Peyer's patch (tissue), 4 donors: Measurements from ENCODE around the gene SELE. TPM values are rescaled to one million over a fixed set of nuclear protein-coding genes. Genes with fewer than 3 reads are reported as not detected.

Experiments
- DNase-seq, 3 donors: peaks; one replicate each; pipeline ENCODE4 v3.0.0-alpha.2; 2017 to 2019
- H3K27ac ChIP-seq, 4 donors: fragments of 200-600 bp; sonication (generic); one replicate each; pipeline ENCODE4 v1.5.1; 2016 to 2019
- H3K27me3 ChIP-seq, 2 donors: fragments of 200-600 bp; sonication (generic); one replicate each; pipeline ENCODE4 v1.5.1; 2019
- H3K36me3 ChIP-seq, 3 donors: fragments of 200-600 bp; sonication (generic); one replicate each; pipeline ENCODE4 v1.5.1; 2016 to 2019
- H3K4me1 ChIP-seq, 4 donors: fragments of 200-600 bp; sonication (generic); one replicate each; pipeline ENCODE4 v1.5.1; 2016 to 2019
- H3K4me3 ChIP-seq, 4 donors: fragments of 200-600 bp; sonication (generic); 1 replicate in 3 of 4; 2 replicates in 1 of 4; pipeline ENCODE4 v1.5.1; 2016 to 2019; ENCODE audit warnings: mild to moderate bottlenecking in 1 of 4
- H3K9me3 ChIP-seq, 4 donors: fragments of 200-600 bp; sonication (generic); one replicate each; pipeline ENCODE4 v1.5.1; 2016 to 2019; ENCODE audit warnings: mild to moderate bottlenecking in 1 of 4
- CTCF ChIP-seq, 6 experiments: fragments of 450-650 bp in 4 of 6; fragments of 200-600 bp in 2 of 6; sonication (generic) in 1 of 6; IDR thresholded peaks; one replicate each; pipeline ENCODE4 v1.5.1; 2017 to 2019; ENCODE audit warnings: antibody characterized with exemption in 6 of 6, mild to moderate bottlenecking in 3 of 6, moderate library complexity in 1 of 6
- POLR2A ChIP-seq, 2 donors: fragments of 450-650 bp; IDR thresholded peaks; one replicate each; pipeline ENCODE4 v1.5.1; 2017; ENCODE audit warnings: antibody characterized with exemption in 2 of 2, mild to moderate bottlenecking in 2 of 2, moderate library complexity in 2 of 2
- total RNA-seq, 4 donors: library from RNA; depleted of rRNA; stranded (reverse); fragments of >200 nt; gene quantifications; one replicate each; pipeline ENCODE4 v1.1.0, GENCODE V29; 2016

SELE gene
- total RNA-seq, 4 donors from 2014 or later, result 0.57 to 0.83 TPM; not detected in 2

DNA sequence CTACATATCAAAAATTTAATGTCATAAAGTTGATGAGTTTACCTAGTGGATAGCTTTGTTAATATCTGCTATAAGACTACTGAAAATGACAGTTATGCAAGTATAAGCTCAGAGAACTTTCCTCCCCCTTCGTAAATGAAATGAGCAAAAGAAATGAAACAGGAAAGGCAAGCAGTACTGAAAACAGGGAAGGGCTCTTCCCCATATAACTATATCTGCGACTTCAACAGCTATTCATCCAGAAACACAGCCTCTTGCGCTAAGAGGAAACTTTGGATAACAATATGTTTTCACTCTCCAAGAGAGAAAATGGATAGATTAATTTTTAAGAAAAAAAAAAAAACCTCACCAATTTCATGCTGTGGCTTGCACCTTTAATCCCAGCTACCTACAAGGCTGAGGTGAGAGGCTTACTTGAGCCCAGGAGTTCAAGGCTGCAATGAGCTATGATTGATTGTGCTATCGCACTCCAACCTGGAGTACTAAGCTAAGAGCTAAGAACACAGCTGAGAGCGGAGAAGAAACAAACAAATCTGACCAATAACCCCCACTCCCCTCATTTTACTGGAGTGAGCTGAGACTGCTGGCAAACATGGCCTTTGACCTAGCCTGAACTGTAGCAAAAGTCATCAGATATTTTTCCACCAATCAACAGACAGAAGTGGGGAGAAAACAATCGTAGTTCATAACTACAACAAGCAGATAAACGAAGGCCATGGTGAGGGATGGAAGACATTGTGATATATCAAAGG lies 31.9 kb upstream of the SELE start:
- H3K27ac ChIP-seq, result no peak overlapping the region
- H3K36me3 ChIP-seq, result no peaks in the 10 kb centered on the region
- H3K27me3 ChIP-seq, result no peaks in the 10 kb centered on the region
- no peak overlapping the region for H3K4me3 ChIP-seq
- no peaks in the 10 kb centered on the region for H3K9me3 ChIP-seq
- H3K4me1 ChIP-seq, result peaks cover 0 to 7% (median 0%) of the 10 kb centered on the region in 4 donors
- no peak for DNase-seq
- TF ChIP-seq POLR2A (IDR thresholded peaks at IDR 0.05), result no peak
- TF ChIP-seq CTCF (IDR thresholded peaks at IDR 0.05), result no peak

- Histone ChIP-seq H3K4me1 (peaks cover 0 to 7% (median 0%) of the 10 kb centered on the region in 4 donors), H3K36me3 (no peaks in the 10 kb centered on the region), H3K4me3 (no peak overlapping the region), H3K9me3 (no peaks in the 10 kb centered on the region), H3K27me3 (no peaks in the 10 kb centered on the region), H3K27ac (no peak overlapping the region)
- no peak for TF ChIP-seq CTCF (IDR thresholded peaks at IDR 0.05)
- TF ChIP-seq POLR2A (IDR thresholded peaks at IDR 0.05), result no peak
- no peak for DNase-seq
Observed at GRCh38 chr1:169764919-169765318, 31.0 kb upstream of the SELE start.

GRCh38 chr1:169762699-169763098 lies 28.8 kb upstream of the SELE start:
- Histone ChIP-seq H3K36me3 (no peaks in the 10 kb centered on the region), H3K9me3 (no peaks in the 10 kb centered on the region), H3K27me3 (no peaks in the 10 kb centered on the region), H3K4me1 (peaks cover 0 to 7% (median 0%) of the 10 kb centered on the region in 4 donors), H3K27ac (no peak overlapping the region), H3K4me3 (no peak overlapping the region)
- no peak for TF ChIP-seq POLR2A (IDR thresholded peaks at IDR 0.05)
- TF ChIP-seq CTCF (IDR thresholded peaks at IDR 0.05), result no peak
- no peak for DNase-seq

- Histone ChIP-seq H3K27ac (no peak overlapping the region), H3K4me1 (peaks cover 0 to 7% (median 0%) of the 10 kb centered on the region in 4 donors), H3K9me3 (no peaks in the 10 kb centered on the region), H3K36me3 (no peaks in the 10 kb centered on the region), H3K27me3 (no peaks in the 10 kb centered on the region), H3K4me3 (no peak overlapping the region)
- TF ChIP-seq POLR2A (IDR thresholded peaks at IDR 0.05) (no peak), CTCF (IDR thresholded peaks at IDR 0.05) (no peak)
- no peak for DNase-seq
Observed at GRCh38 chr1:169759038-169759437, 25.2 kb upstream of the SELE start.

GRCh38 chr1:169753549-169753948 lies 19.7 kb upstream of the SELE start:
- Histone ChIP-seq H3K27ac (no peak overlapping the region), H3K27me3 (no peaks in the 10 kb centered on the region), H3K4me1 (no peaks in the 10 kb centered on the region), H3K9me3 (no peaks in the 10 kb centered on the region), H3K36me3 (no peaks in the 10 kb centered on the region), H3K4me3 (no peak overlapping the region)
- TF ChIP-seq POLR2A (IDR thresholded peaks at IDR 0.05), result no peak
- peak in 1 of 6 experiments; percentile 5 for TF ChIP-seq CTCF (IDR thresholded peaks at IDR 0.05)
- DNase-seq, result no peak
